Mesothelial cell of epicardium (in vitro differentiated cells): ENCODE measurements around the gene MED12. TPM values are rescaled to one million over a fixed set of nuclear protein-coding genes. Genes with fewer than 3 reads are reported as not detected.
A peak's percentile ranks its signal among the peaks of the same experiment; 100 is the strongest.

ENCODE experiments used
- DNase-seq, 2 experiments: peaks; one replicate each; pipeline ENCODE4 v3.0.0; 2021; ENCODE audit warnings: low spot score in 2 of 2; ENCODE audit not compliant: unreplicated experiment in 2 of 2
- H3K27ac Mint-ChIP-seq: 2 replicates; pipeline ENCODE4 v1.8.0; 2021; ENCODE audit warnings: mixed read lengths
- H3K27me3 Mint-ChIP-seq: 2 replicates; pipeline ENCODE4 v1.8.0; 2021; ENCODE audit warnings: low read depth, mixed read lengths
- H3K36me3 Mint-ChIP-seq: 2 replicates; pipeline ENCODE4 v1.8.0; 2021; ENCODE audit warnings: mixed read lengths
- H3K4me1 Mint-ChIP-seq: 2 replicates; pipeline ENCODE4 v1.8.0; 2021; ENCODE audit warnings: mixed read lengths
- H3K4me3 Mint-ChIP-seq: 2 replicates; pipeline ENCODE4 v1.8.0; 2021; ENCODE audit warnings: mild to moderate bottlenecking, moderate library complexity, mixed read lengths
- H3K9me3 Mint-ChIP-seq: 2 replicates; pipeline ENCODE4 v1.8.0; 2021; ENCODE audit warnings: mixed read lengths
- CTCF ChIP-seq: fragments of 200-600 bp; sonication (generic); IDR thresholded peaks from one replicate; pipeline ENCODE4 v1.5.0; 2021; ENCODE audit warnings: antibody characterized with exemption; ENCODE audit not compliant: unreplicated experiment
- total RNA-seq: library from RNA; stranded (reverse); gene quantifications from 3 replicates; pipeline ENCODE4 v1.2.1, GENCODE V29; 2021

Gene MED12
- 80.8 to 91.6 TPM (median 86.7 TPM) in 3 replicates for total RNA-seq

GRCh38 chrX:71118032-71118984 is at the start of gene MED12:
MED12 (plus strand) TSS chrX:71118596; CDS start chrX:71118755, 159 bp downstream.
- Mint-ChIP-seq H3K9me3 (peaks cover 7% of the 10 kb centered on the region), H3K27ac (peak within 1 kb of the TSS; percentile 90), H3K4me1 (peaks cover 5% of the 10 kb centered on the region)

GRCh38 chrX:71070531-71070930 is 47.9 kb upstream of the MED12 start:
- peaks cover 18% of the 10 kb centered on the region for H3K9me3 Mint-ChIP-seq

More at GRCh38 chrX:71118032-71118984, at the start of gene MED12:
- Mint-ChIP-seq H3K27me3 (no peaks in the 10 kb centered on the region), H3K4me3 (peak within 1 kb of the TSS; percentile 80), H3K36me3 (peaks cover 2% of the 10 kb centered on the region)
- peak; percentile 74 to 83 for DNase-seq
- TF ChIP-seq CTCF = no peak

GRCh38 chrX:71081330-71082123 is 36.9 kb upstream of the MED12 start:
- peaks cover 17% of the 10 kb centered on the region for H3K9me3 Mint-ChIP-seq
- DNase-seq = no peak

More at GRCh38 chrX:71070531-71070930, 47.9 kb upstream of the MED12 start:
- Mint-ChIP-seq H3K27ac (peak overlapping the region; percentile 21), H3K4me1 (peaks cover 18% of the 10 kb centered on the region), H3K27me3 (no peaks in the 10 kb centered on the region), H3K4me3 (no peak overlapping the region), H3K36me3 (peaks cover 2% of the 10 kb centered on the region)
- DNase-seq = no peak
- no peak for TF ChIP-seq CTCF

GRCh38 chrX:71082124-71082647 is 36.2 kb upstream of the MED12 start:
- Mint-ChIP-seq H3K36me3 (no peaks in the 10 kb centered on the region), H3K4me3 (no peak overlapping the region), H3K4me1 (peaks cover 10% of the 10 kb centered on the region), H3K27ac (peak overlapping the region; percentile 66), H3K27me3 (no peaks in the 10 kb centered on the region), H3K9me3 (peaks cover 13% of the 10 kb centered on the region)
- DNase-seq = no peak
- TF ChIP-seq CTCF = no peak

More at GRCh38 chrX:71081330-71082123, 36.9 kb upstream of the MED12 start:
- peak overlapping the region; percentile 66 for H3K27ac Mint-ChIP-seq
- no peak for TF ChIP-seq CTCF
- no peaks in the 10 kb centered on the region for H3K36me3 Mint-ChIP-seq
- peaks cover 10% of the 10 kb centered on the region for H3K4me1 Mint-ChIP-seq
- no peaks in the 10 kb centered on the region for H3K27me3 Mint-ChIP-seq
- no peak overlapping the region for H3K4me3 Mint-ChIP-seq

GRCh38 chrX:71082822-71083221 is 35.6 kb upstream of the MED12 start:
- no peaks in the 10 kb centered on the region for H3K27me3 Mint-ChIP-seq

More at GRCh38 chrX:71082822-71083221, 35.6 kb upstream of the MED12 start:
- peaks cover 10% of the 10 kb centered on the region for H3K4me1 Mint-ChIP-seq
- DNase-seq = no peak
- H3K9me3 Mint-ChIP-seq = peaks cover 12% of the 10 kb centered on the region
- no peak for TF ChIP-seq CTCF
- H3K4me3 Mint-ChIP-seq = no peak overlapping the region
- no peak overlapping the region for H3K27ac Mint-ChIP-seq
- H3K36me3 Mint-ChIP-seq = no peaks in the 10 kb centered on the region
